GM18507 (cell line): ENCODE measurements around the gene RPS15.
A peak's percentile ranks its signal among the peaks of the same experiment; 100 is the strongest.

Experiments used
- DNase-seq: peaks from one replicate; pipeline ENCODE4 v3.0.0; 2011; ENCODE audit warnings: low read depth; ENCODE audit not compliant: insufficient read length; ENCODE audit errors: extremely low spot score
- FAIRE-seq: peaks from 2 replicates; lab custom pipeline; 2011; peaks lifted over from hg19 to GRCh38; lab: Jason Lieb, UNC

Gene RPS15

DNA sequence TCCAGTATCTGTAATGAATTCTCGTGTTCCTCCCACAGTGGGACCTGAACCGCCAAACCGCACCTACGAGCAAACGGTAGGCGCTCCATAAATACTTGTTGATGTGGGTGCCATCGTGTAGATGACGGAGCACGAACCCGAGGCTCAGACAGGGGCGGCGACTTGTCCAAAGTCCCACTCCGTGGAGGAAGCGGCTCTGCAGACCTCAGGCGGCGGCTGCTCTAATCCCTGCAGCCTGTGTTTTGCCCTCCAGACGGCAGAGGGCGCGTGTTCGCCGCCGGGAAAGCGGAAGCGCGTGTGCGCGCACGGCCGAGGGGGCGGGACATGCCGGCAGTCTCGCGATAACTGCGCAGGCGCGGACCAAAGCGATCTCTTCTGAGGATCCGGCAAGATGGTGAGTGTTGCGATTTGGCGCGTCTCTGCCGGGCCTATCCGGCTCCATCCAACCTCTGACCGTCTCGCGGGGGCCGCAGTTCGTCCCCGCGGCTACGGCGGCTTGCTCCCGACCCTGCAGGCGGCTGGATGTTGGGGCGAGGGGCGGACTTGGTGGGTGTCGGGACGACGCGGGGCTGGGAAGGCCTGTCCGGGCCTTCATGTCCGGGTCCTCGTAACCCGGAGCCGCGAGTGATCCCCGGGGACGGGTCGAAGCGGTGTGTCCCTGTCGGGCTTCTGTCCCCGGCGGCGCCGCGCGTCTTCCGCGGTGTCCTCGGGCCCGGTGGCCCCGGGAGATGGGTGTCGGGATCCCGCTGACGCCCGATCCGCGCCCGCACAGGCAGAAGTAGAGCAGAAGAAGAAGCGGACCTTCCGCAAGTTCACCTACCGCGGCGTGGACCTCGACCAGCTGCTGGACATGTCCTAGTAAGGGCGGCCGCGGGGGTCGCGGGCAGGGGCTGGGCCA lies at the start of gene RPS15:
RPS15 (plus strand) TSS at position 362 of the 898 bp plus-strand sequence; CDS start at position 392, 30 bp downstream.
- peak; percentile 93 for FAIRE-seq

DNA sequence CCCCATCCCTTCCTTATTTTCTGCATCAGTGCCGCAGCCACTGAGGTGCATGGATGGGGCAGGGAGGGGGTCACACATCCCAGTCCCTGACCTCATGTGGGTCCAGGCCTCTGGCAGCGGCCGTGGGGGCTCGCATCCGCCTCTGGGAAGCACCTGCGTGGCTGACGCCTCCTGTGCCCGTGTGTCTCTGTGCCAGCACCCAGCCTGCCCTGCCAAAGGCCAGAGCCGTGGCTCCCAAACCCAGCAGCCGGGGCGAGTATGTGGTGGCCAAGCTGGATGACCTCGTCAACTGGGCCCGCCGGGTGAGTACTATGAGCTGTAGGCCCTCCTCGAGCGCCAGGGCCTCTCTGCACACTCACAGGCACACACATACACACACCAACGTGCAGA lies 49.6 kb upstream of the RPS15 start:
- FAIRE-seq = no peak
- DNase-seq = no peak

More for the DNA sequence above, at the start of gene RPS15:
- DNase-seq = peak; percentile 93

DNA sequence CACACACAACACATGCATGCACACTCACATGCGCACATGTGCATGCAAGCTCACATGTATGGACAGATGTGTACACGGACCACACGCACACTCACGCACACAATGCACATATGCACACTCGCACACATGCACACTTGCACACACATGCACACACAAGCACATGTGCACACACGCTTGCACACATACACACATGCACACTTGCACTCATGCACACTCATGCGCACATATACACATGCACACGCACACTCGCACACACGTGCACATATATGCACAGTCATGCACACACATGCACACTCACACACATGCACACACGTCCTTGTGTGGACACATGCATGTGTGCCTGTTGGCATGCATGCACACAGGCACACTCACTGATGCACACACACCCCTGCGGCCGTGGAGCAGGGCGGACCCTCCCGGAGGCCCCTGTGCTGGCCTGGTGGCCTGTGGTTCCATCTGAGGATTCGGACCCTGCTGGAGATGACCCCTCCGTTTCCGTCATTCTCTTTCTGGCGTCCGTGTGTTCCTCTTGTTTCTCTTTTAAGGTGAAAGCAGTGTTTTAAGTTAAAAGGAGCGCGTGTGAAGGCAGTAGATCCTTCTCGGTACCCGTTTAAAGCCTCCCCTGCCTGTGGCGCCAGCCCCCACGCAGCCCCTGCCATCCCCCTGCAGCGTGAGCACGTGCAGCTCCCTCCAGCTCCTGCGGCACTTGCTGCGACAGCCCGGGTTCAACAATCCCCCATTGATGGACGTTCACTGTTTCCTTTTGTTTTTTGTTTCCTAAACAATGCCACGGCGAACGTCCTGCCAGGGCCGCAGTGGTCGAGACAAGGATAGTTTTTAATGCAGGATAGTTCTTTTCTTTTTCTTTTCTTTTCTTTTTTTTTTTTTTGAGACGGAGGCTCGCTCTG lies 48.9 kb upstream of the RPS15 start:
- FAIRE-seq = no peak
- DNase-seq = no peak

DNA sequence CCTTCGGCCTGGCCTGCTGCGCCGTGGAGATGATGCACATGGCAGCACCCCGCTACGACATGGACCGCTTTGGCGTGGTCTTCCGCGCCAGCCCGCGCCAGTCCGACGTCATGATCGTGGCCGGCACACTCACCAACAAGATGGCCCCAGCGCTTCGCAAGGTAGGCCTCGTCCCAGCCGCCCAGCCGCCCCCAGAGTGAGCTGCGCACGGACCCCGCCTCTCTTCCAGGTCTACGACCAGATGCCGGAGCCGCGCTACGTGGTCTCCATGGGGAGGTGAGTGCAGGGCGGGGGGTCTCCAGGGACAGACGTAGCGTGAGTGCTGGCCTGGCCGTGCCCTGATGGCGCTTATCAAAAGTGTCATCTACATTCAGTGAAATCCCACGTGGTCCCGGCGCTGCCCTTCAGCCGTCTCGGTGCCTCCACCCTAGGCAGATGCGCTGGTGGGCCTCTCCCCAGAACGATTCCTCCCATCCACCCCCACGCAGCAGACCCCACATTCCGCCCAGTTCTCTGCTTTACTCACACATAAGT lies 47.2 kb upstream of the RPS15 start:
- FAIRE-seq (no peak), DNase-seq (no peak)

DNA sequence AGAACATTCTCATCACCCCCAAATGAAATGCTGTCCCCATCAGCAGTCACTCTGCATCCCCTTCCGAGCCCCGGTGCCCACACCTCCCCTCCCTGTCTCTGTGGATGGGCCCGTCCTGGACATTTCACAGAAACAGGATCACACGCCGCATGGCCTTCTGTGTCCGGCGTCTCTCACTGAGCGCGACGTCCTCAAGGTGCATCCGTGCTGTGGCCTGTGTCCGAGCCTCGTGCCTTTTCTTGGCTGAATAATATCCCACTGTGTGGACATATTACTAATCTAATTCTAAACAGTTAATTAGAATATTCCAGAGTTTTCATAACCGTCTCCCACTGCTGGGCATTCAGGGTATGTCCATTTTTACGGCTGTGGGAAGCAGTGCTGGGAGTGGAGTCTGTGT lies 45.8 kb upstream of the RPS15 start:
- FAIRE-seq (no peak), DNase-seq (no peak)

DNA sequence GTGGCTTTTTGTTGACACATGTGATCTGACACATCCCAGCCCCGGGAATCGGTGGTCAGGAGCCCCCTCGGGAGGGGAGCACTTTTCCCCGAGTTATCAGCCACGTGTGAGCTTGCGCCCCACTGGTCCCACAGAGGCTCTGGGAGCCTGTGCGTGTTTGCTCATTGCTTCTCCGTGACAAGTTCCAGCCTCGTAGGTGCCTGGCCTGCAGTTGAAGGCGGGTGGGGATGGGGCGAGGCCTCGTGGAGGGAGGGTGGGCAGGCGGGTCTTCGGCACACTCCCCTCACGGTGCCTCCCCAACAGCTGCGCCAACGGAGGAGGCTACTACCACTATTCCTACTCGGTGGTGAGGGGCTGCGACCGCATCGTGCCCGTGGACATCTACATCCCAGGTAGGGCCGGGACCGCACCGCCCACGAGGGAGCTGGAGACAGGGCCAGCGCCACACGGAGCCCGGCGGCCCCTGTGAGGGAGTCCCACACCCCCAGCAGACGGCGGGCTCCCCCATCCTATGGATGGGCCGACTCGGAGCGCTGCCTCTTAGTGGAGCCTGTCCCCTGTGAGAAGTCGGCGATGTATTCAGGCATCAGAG lies 45.2 kb upstream of the RPS15 start:
- DNase-seq = no peak
- no peak for FAIRE-seq

DNA sequence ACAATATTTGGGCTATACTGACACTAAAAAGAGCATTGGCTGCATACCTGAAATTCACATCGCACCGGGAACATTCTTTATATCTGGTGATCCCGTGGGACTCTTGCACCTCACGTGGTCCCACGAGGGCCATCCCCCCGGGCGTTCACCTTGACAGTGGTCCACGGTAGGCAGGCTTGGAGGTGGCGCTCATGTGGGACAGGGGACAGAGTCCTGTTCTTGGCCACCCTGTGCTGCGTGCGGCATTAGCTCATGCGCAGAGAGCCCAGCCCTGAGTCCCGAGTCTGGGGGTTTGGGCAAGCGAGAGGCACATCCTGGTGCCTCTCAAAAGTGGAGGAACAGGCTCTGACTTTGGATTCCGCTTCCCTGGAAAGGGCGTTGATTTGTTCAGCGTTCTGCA lies 44.4 kb upstream of the RPS15 start:
- DNase-seq (no peak), FAIRE-seq (no peak)

DNA sequence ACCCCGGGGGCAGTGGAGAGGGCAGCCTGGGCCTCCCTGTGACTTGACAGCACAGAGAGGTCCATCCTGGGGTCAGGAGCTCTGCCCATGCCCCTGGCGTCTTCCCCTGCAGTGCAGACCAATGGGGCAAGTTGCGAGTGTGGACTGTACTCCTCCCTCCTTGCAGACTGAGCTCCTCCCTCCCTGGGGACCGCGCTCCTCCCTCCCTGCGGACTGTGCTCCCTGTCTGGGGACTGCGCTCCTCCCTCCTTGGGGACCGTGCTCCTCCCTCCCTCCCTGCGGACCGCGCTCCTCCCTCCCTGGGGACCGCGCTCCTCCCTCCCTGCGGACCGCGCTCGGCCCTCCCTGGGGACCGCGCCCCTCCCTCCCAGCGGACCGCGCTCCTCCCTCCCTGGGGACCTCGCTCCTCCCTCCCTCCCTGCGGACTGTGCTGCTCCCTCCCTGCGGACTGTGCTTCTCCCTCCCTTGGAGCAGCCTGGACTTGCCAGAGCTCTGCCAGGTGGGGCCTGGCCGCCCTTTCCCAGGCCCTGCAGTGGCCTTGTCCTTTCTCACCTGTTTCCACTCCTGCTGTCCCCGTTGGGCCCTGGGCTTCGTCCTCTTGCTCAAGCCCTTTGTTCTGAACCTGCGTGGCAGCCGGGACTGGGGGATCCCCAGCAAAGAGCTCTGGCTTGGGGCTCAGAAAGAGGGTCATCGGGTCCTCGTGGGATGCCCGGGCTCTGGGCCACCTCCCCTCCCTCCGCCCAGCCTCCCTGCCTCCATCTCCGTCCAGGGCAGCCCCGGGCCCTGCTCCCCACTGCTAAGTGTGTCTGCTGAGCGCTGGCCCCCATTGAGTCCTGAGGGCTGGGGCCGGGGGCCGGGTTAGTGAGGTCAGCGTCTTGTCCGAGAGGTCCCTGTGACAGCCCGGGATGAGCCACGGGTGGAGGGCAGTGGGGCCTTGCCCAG lies 43.7 kb upstream of the RPS15 start:
- DNase-seq (no peak), FAIRE-seq (no peak)

DNA sequence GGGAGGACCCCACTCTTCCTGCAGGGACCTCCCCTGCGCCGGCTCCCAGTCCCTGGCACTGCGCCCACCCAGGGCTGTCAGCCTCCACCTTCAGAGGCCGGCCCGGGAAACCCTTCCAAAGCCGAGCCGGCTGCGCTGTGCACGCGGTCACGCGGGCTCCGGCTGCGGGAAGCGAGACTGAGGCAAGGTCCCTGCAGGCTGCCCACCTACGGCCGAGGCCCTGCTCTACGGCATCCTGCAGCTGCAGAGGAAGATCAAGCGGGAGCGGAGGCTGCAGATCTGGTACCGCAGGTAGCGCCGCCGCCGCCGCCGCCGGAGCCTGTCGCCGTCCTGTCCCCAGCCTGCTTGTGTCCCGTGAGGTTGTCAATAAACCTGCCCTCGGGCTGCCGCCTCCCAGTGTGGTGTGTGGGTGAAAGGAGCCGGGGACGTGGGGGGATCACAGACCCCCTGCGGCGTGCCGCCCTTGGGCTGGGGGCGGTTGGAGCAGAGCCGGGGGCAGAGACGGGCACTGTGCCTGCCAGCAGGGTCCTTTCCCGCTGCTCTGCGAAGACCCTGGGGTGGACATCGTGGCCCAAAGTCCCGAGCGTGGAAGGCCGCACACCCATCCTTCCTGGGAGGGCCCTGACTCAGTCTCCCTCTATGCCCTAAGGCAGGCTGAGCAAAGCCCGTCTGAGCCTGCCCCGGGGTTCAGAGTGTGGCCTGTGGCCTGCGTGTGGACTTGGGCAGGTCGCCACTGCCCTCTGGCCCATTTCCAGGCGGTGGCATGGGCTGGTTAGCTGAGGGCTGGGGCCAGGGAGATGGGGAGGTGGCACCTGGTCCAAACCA lies 42.8 kb upstream of the RPS15 start:
- no peak for DNase-seq
- FAIRE-seq = no peak

DNA sequence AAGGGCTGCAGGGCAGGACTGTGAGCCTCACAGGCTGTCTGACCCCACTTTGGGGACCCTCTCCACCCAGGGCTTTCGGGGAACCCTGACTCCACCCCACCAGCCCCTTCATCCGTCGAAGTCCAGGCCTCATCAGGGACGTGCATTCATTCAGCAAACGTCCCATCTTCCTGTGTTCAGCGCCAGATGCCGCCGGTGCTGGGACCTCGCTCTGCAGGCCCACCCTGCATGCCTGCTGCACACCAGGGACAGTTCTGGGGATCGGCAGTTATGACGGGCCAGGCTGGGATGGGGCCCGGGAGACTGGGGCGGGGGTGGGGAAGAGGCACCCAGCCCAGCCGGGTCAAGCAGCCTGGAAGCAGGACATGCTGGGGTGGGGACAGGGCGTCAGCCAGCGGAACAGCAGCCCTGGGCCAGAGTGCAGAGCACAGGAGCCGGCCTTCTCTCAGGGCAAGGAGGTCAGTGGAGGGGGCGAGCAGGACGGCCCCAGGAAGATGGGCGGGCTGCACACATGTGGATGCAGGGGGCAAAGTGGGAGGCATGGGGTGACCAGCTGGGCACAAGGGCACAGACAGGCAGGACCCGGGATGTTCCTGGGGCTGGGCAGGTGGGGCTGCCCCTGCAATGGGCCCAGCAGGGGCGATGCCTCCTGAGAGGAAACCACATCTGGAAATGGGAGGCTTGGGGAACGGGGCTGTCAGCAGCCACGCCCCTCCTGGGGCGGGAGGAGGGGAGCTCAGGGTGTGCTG lies 42.0 kb upstream of the RPS15 start:
- no peak for FAIRE-seq
- no peak for DNase-seq

DNA sequence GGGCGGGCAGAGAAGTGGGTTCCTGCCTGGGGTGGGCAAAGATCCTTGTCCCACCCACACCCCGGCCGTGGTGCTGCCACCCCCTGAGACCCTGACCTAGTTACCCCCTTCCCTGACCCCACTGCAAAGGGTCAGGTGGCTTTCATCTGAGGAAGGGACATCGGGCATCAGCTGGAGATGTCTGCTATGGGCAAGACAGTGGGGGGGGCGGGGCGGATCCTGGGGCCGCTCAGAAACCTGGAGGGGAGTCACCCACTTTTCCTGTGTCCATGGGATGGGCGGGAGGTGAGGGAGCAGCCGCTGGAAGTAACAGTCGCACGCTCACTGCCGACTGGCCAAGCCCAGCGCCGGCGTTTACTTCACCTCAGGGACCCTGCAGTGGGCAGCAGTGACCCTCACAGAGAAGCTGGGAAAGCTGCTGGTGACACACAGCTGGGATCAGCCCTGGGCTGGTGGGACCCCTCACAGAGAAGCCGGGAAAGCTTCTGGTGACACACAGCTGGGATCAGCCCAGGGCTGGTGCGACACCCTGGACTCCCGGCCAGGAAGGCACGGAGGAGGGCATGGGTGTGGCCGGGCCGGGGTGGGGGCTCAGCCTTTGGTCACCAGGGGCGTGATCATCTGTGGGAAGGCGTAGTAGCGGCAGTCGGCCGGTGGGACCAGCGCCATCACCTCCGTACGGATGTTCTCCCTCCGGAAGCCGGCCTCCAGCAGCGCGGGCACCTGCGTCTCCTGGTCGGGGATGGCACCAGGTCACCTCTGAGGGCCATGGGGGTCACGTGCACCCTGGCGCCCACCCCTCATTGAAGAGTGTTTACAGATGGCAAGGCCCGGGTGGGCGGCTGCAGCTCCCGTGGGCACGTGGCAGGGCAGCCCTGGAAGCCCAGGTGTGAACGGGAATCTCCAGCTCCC lies 41.2 kb upstream of the RPS15 start:
- no peak for DNase-seq
- no peak for FAIRE-seq

DNA sequence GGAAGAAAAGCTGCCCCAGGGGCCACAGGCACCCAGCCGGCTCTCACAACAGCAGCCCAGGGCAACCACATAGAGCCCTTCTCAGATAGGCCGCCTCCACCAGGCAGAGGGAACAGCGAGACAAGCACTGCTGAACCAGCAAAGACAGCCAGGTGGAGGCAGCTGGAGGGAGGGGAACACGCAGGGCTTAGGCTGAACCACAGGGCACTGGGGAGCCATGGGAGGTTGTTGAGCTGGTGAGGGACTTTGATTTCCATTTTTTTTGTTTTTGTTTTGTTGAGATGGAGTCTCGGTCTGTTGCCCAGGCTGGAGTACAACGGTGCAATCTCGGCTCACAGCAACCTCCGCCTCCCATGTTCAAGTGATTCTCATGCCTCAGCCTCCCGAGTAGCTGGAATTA lies 40.4 kb upstream of the RPS15 start:
- DNase-seq (no peak), FAIRE-seq (no peak)

DNA sequence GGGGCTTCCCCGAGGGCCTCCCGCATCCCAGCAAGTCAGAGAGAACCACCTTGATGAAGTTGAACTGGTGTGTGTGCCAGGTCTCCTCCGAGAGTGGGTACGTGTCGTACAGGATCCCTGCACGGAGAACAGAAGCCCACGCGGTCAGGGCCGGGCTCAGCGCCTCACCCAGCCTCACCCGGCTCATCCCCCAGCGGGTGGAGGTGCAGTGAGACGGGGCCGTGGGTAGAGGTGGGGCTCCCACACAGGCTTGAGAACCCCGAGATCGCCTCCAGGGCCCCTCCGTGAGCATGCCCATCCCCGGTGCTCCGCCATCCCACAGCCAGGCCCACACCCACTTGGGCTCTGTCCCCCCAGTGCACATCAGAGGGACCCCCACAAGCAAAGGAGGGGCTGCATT lies 39.1 kb upstream of the RPS15 start:
- no peak for FAIRE-seq

DNA sequence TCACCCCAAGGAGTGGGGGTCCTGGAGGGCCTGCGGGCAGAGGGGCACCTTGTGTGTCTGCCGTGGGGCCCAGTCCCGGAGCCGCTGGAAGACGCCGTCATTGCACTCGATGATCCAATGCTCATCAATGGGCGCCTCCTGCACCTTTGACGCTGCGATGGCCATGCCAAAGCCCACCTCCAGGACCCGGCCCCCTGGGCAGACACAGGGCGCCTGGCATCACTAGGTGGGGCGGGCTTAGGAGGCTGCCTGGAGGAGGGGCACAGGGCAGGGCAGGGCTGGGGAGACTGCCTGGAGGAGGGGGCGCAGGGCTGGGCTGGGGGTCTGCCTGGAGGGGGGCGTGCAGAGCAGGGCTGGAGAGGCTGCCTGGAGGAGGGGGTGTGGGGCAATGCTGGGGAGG lies 38.5 kb upstream of the RPS15 start:
- FAIRE-seq = no peak
- DNase-seq = no peak

More for the DNA sequence above, 39.1 kb upstream of the RPS15 start:
- no peak for DNase-seq

DNA sequence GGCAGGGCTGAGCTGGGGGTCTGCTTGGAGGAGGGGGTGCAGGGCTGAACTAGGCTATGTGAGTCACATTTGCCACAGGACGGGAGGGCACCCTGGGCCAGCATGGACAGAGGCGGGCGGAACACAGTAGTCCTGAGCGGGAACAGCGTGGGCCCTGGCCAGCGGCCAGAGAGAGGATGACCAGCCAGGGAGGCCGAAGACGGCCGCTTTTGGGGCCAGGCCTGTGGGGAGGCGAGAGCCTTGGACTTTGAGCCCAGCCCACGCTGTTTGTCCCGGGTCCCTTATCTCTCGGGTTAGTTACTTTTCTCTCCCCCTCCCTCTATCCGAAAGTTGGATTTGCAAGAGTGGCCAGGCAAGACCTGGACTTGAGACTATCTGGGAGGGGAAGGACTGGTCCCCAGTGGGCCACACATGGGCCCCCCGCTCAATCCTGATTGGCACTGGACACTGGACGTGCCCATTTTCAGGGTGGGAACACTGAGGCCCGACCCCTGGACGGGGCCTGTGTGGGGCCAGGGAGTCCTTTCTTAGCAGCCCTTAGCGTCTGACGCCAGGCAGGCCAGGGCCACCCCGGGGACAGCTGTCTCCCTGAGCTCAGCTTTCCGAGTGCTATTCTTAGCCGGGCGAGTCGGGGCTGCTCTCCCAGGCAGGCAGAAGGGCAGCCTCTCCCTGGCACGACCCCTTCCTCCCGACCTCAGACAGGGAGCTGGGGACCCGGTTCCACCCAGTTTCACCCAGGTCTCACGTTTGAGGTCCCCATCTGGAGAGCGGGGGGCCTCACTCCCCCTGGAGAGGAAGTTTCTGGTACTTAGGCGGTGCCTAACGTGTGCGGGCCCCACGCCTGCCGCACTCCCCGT lies 37.7 kb upstream of the RPS15 start:
- FAIRE-seq = no peak
- no peak for DNase-seq
